Raji (cell line): ENCODE results near the gene ZFAND3.

Experiments used
- POLR2A ChIP-seq: IDR thresholded peaks from 2 replicates; pipeline ENCODE4 v1.6.1; 2011; ENCODE audit warnings: low read depth, low read length, control low read depth; ENCODE audit not compliant: insufficient read depth

Gene ZFAND3

GRCh38 chr6:37882724-37883413, 63.3 kb downstream of the ZFAND3 start:
- no peak for TF ChIP-seq POLR2A

- TF ChIP-seq POLR2A = no peak
Measured at GRCh38 chr6:37884548-37884947, 65.0 kb downstream of the ZFAND3 start.

- no peak for TF ChIP-seq POLR2A
Measured at GRCh38 chr6:37889051-37889450, 69.5 kb downstream of the ZFAND3 start.

- TF ChIP-seq POLR2A = no peak
Measured at GRCh38 chr6:37889486-37889885, 70.0 kb downstream of the ZFAND3 start.

- TF ChIP-seq POLR2A = no peak
Measured at GRCh38 chr6:37891072-37891471, 71.5 kb downstream of the ZFAND3 start.

- TF ChIP-seq POLR2A = no peak
Measured at GRCh38 chr6:37893257-37893656, 73.7 kb downstream of the ZFAND3 start.

- TF ChIP-seq POLR2A = no peak
Measured at GRCh38 chr6:37894585-37894984, 75.1 kb downstream of the ZFAND3 start.

- TF ChIP-seq POLR2A = no peak
Measured at GRCh38 chr6:37897321-37897720, 77.8 kb downstream of the ZFAND3 start.

- TF ChIP-seq POLR2A = no peak
Measured at GRCh38 chr6:37897818-37898515, 78.4 kb downstream of the ZFAND3 start.

GRCh38 chr6:37903351-37904340, 84.1 kb downstream of the ZFAND3 start:
- TF ChIP-seq POLR2A = no peak

- no peak for TF ChIP-seq POLR2A
Measured at GRCh38 chr6:37904590-37904989, 85.1 kb downstream of the ZFAND3 start.

GRCh38 chr6:37906121-37906520, 86.6 kb downstream of the ZFAND3 start:
- no peak for TF ChIP-seq POLR2A

- TF ChIP-seq POLR2A = no peak
Measured at GRCh38 chr6:37910998-37911397, 91.5 kb downstream of the ZFAND3 start.

GRCh38 chr6:37913210-37913609, 93.7 kb downstream of the ZFAND3 start:
- TF ChIP-seq POLR2A = no peak

- TF ChIP-seq POLR2A = no peak
Measured at GRCh38 chr6:37915463-37915862, 95.9 kb downstream of the ZFAND3 start.

- TF ChIP-seq POLR2A = no peak
Measured at GRCh38 chr6:37916149-37916548, 96.6 kb downstream of the ZFAND3 start.

GRCh38 chr6:37916675-37917074, 97.1 kb downstream of the ZFAND3 start:
- TF ChIP-seq POLR2A = no peak
